HG03064 (cell line): ENCODE results near the gene GPR146.

ENCODE experiments used
- ATAC-seq: cut with Tn5 transposase; IDR thresholded peaks from one replicate; pipeline ENCODE4 v1.9.1; 2021; ENCODE audit warnings: low read depth; ENCODE audit not compliant: unreplicated experiment

Gene GPR146

GRCh38 chr7:1010226-1010625, 34.1 kb upstream of the GPR146 start:
- ATAC-seq, result no peak

- ATAC-seq, result no peak
Measured at GRCh38 chr7:1011297-1012003, 32.9 kb upstream of the GPR146 start.

- ATAC-seq, result no peak
Measured at GRCh38 chr7:1012004-1012715, 32.2 kb upstream of the GPR146 start.

- no peak for ATAC-seq
Measured at GRCh38 chr7:1012716-1013095, 31.6 kb upstream of the GPR146 start.

GRCh38 chr7:1013581-1013980, 30.8 kb upstream of the GPR146 start:
- no peak for ATAC-seq

GRCh38 chr7:1014681-1015080, 29.7 kb upstream of the GPR146 start:
- no peak for ATAC-seq

GRCh38 chr7:1015196-1016121, 28.9 kb upstream of the GPR146 start:
- no peak for ATAC-seq

- no peak for ATAC-seq
Measured at GRCh38 chr7:1016577-1017531, 27.5 kb upstream of the GPR146 start.

GRCh38 chr7:1017586-1018333, 26.6 kb upstream of the GPR146 start:
- no peak for ATAC-seq

- ATAC-seq, result no peak
Measured at GRCh38 chr7:1018334-1018695, 26.0 kb upstream of the GPR146 start.

GRCh38 chr7:1019255-1019785, 25.0 kb upstream of the GPR146 start:
- no peak for ATAC-seq

GRCh38 chr7:1019789-1020610, 24.3 kb upstream of the GPR146 start:
- ATAC-seq, result no peak

- no peak for ATAC-seq
Measured at GRCh38 chr7:1020849-1021251, 23.5 kb upstream of the GPR146 start.

- no peak for ATAC-seq
Measured at GRCh38 chr7:1021366-1021765, 23.0 kb upstream of the GPR146 start.

GRCh38 chr7:1021931-1022330, 22.4 kb upstream of the GPR146 start:
- ATAC-seq, result no peak

GRCh38 chr7:1022356-1022755, 22.0 kb upstream of the GPR146 start:
- no peak for ATAC-seq

GRCh38 chr7:1022801-1023465, 21.4 kb upstream of the GPR146 start:
- ATAC-seq, result no peak

GRCh38 chr7:1024331-1024841, 20.0 kb upstream of the GPR146 start:
- peak; percentile 35 for ATAC-seq
